GM12891 (cell line): ENCODE data around the gene REL.
A peak's percentile ranks its signal among the peaks of the same experiment; 100 is the strongest.
"Not testable (repeated sequence)": the region's sequence is repeated elsewhere in the genome, so short reads cannot be mapped to it uniquely, and the experiment has no call there.

Experiments
- DNase-seq: peaks from one replicate; pipeline ENCODE4 v3.0.0; 2011; ENCODE audit warnings: low spot score; ENCODE audit not compliant: insufficient read length
- FAIRE-seq: peaks from 2 replicates; lab custom pipeline; 2011; peaks lifted over from hg19 to GRCh38; lab: Jason Lieb, UNC
- PAX5 ChIP-seq: IDR thresholded peaks from 2 replicates; pipeline ENCODE4 v1.6.1; 2011; ENCODE audit warnings: low read length, moderate library complexity, mild to moderate bottlenecking; ENCODE audit not compliant: insufficient read depth, severe bottlenecking
- POLR2A ChIP-seq: IDR thresholded peaks from 2 replicates; pipeline ENCODE4 v1.6.1; 2011; ENCODE audit warnings: low read depth, low read length, control low read depth
- POLR2AphosphoS5 ChIP-seq: IDR thresholded peaks from 2 replicates; pipeline ENCODE4 v1.6.1; 2011; ENCODE audit warnings: low read depth, low read length, control low read depth
- POU2F2 ChIP-seq: IDR thresholded peaks from 2 replicates; pipeline ENCODE4 v1.6.1; 2011; ENCODE audit warnings: low read depth, mild to moderate bottlenecking, control low read depth, low read length, moderate library complexity
- SPI1 ChIP-seq: IDR thresholded peaks from 2 replicates; pipeline ENCODE4 v1.6.1; 2011; ENCODE audit warnings: low read depth, low read length, control low read depth
- TAF1 ChIP-seq: IDR thresholded peaks from 2 replicates; pipeline ENCODE4 v1.6.1; 2011; ENCODE audit warnings: low read depth, low read length, control low read depth

REL gene

GRCh38 chr2:60883896-60884295, 2.5 kb downstream of the REL start:
- no peak for FAIRE-seq
- no peak for DNase-seq
- TF ChIP-seq PAX5 (no peak), TAF1 (no peak), POLR2A (no peak), POU2F2 (no peak), POLR2AphosphoS5 (no peak), SPI1 (no peak)

- DNase-seq, result no peak
- no peak for FAIRE-seq
- TF ChIP-seq SPI1 (no peak), TAF1 (no peak), POLR2AphosphoS5 (no peak), PAX5 (no peak), POU2F2 (no peak), POLR2A (no peak)
Measured at GRCh38 chr2:60884800-60885199, 3.4 kb downstream of the REL start.

- TF ChIP-seq SPI1 (no peak), POU2F2 (no peak), PAX5 (no peak)
- FAIRE-seq, result no peak
Measured at GRCh38 chr2:60885683-60886082, 4.3 kb downstream of the REL start.

GRCh38 chr2:60886991-60887390, 5.6 kb downstream of the REL start:
- DNase-seq (no peak), FAIRE-seq (no peak)
- TF ChIP-seq TAF1 (no peak), PAX5 (no peak), POU2F2 (no peak), POLR2A (no peak), POLR2AphosphoS5 (no peak), SPI1 (no peak)

More at GRCh38 chr2:60885683-60886082, 4.3 kb downstream of the REL start:
- DNase-seq, result no peak

GRCh38 chr2:60888853-60889252, 7.5 kb downstream of the REL start:
- no peak for DNase-seq
- no peak for TF ChIP-seq POU2F2
- TF ChIP-seq SPI1, result no peak
- no peak for TF ChIP-seq PAX5
- TF ChIP-seq TAF1, result no peak
- TF ChIP-seq POLR2AphosphoS5, result no peak
- TF ChIP-seq POLR2A, result no peak
- no peak for FAIRE-seq

- not testable (repeated sequence) for FAIRE-seq, DNase-seq
Measured at GRCh38 chr2:60889581-60890392, 8.4 kb downstream of the REL start.

- no peak for FAIRE-seq
- no peak for TF ChIP-seq TAF1
- TF ChIP-seq PAX5, result no peak
- no peak for TF ChIP-seq SPI1
- no peak for TF ChIP-seq POU2F2
- TF ChIP-seq POLR2A, result no peak
- no peak for TF ChIP-seq POLR2AphosphoS5
- DNase-seq, result no peak
Measured at GRCh38 chr2:60890393-60890707, 9.0 kb downstream of the REL start.

GRCh38 chr2:60891180-60891579, 9.8 kb downstream of the REL start:
- TF ChIP-seq POLR2A (no peak), POLR2AphosphoS5 (no peak), TAF1 (no peak), SPI1 (no peak), POU2F2 (no peak), PAX5 (no peak)
- DNase-seq, result no peak
- FAIRE-seq, result peak; percentile 20

GRCh38 chr2:60898567-60898966, 17.2 kb downstream of the REL start:
- DNase-seq (no peak), FAIRE-seq (peak; percentile 74)
- TF ChIP-seq TAF1, result no peak
- no peak for TF ChIP-seq POLR2AphosphoS5
- TF ChIP-seq PAX5, result no peak
- no peak for TF ChIP-seq SPI1
- no peak for TF ChIP-seq POLR2A
- no peak for TF ChIP-seq POU2F2
